GM13976 (cell line): ENCODE data around the gene SMPD3.
A peak's percentile ranks its signal among the peaks of the same experiment; 100 is the strongest.

ENCODE experiments used
- DNase-seq: peaks from one replicate; pipeline ENCODE4 v3.0.0; 2012; ENCODE audit warnings: low spot score
- CTCF ChIP-seq: IDR thresholded peaks from 2 replicates; pipeline ENCODE4 v1.5.1; 2012; ENCODE audit warnings: borderline replicate concordance, mild to moderate bottlenecking; ENCODE audit not compliant: insufficient read depth; ENCODE audit errors: extremely low read depth, missing control alignments, control extremely low read depth
- in situ Hi-C: fragments of 300-500 bp; cut with MboI; formaldehyde crosslinking; loops from one replicate; pipeline ENCODE4 v1.12.0; 2022; ENCODE audit warnings: low sequenced_read_pairs, mixed read lengths, inconsistent platforms; ENCODE audit not compliant: unreplicated experiment

SMPD3 gene

GRCh38 chr16:68338326-68339119 is 109.8 kb downstream of the SMPD3 start:
- in situ Hi-C loops: no loop called here
- no peak for TF ChIP-seq CTCF
- no peak for DNase-seq

GRCh38 chr16:68335175-68335574 is 113.1 kb downstream of the SMPD3 start:
- no peak for TF ChIP-seq CTCF
- in situ Hi-C loops: no loop called here
- DNase-seq: no peak

GRCh38 chr16:68332411-68333121 is 115.7 kb downstream of the SMPD3 start:
- no peak for DNase-seq
- in situ Hi-C loops: loop anchor here (5.0 kb wide), 1 partner anchor 70 kb away; the partner anchor contains the start of gene SLC7A6
- TF ChIP-seq CTCF: no peak

GRCh38 chr16:68331879-68332410 is 116.4 kb downstream of the SMPD3 start:
- no peak for DNase-seq
- in situ Hi-C loops: loop anchor here (5.0 kb wide), 1 partner anchor 70 kb away; the partner anchor contains the start of gene SLC7A6
- TF ChIP-seq CTCF: no peak

GRCh38 chr16:68328860-68329390 is 119.4 kb downstream of the SMPD3 start:
- in situ Hi-C loops: no loop called here
- no peak for DNase-seq
- no peak for TF ChIP-seq CTCF

GRCh38 chr16:68328151-68328859 is 120.0 kb downstream of the SMPD3 start:
- TF ChIP-seq CTCF: peak; percentile 87
- peak; percentile 84 for DNase-seq
- in situ Hi-C loops: no loop called here
